Large intestine (tissue), 12 donors: ENCODE results near the gene HS6ST1. TPM values are rescaled to one million over a fixed set of nuclear protein-coding genes. Genes with fewer than 3 reads are reported as not detected.
A peak's percentile ranks its signal among the peaks of the same experiment; 100 is the strongest.

ENCODE experiments used
- DNase-seq, 2 donors: peaks; one replicate each; pipeline versions ENCODE4 v3.0.0 to v3.0.0-alpha.2; 2013
- H3K27ac ChIP-seq: one replicate; pipeline ENCODE4 v1.5.1; 2013; ENCODE audit warnings: low read length
- H3K27me3 ChIP-seq: 2 replicates; pipeline ENCODE4 v1.6.1; 2013; ENCODE audit warnings: low read length; ENCODE audit not compliant: control insufficient read depth, insufficient read depth
- H3K36me3 ChIP-seq: 2 replicates; pipeline ENCODE4 v1.6.1; 2013; ENCODE audit warnings: low read length; ENCODE audit not compliant: control insufficient read depth, insufficient read depth
- H3K4me1 ChIP-seq: one replicate; pipeline ENCODE4 v1.6.1; 2013; ENCODE audit warnings: low read length; ENCODE audit not compliant: control insufficient read depth, insufficient read depth
- H3K4me3 ChIP-seq: one replicate; pipeline ENCODE4 v1.5.1; 2013; ENCODE audit warnings: low read length
- H3K9me3 ChIP-seq: one replicate; pipeline ENCODE4 v1.6.1; 2013; ENCODE audit warnings: mild to moderate bottlenecking, low read depth, low read length, moderate library complexity; ENCODE audit not compliant: control insufficient read depth
- WGBS: methylation state at CpG from one replicate; pipeline ENCODE4 v1.1.5; 2013; ENCODE audit warnings: low lambda C conversion rate; ENCODE audit not compliant: insufficient coverage; 5-methylcytosine and 5-hydroxymethylcytosine counted together
- long read RNA-seq, 11 donors: transcript quantifications; one replicate each; lab custom pipeline, GENCODE V29; 2026
- polyA plus RNA-seq: library from polyadenylated mRNA; unstranded; fragments of 120-200 nt; gene quantifications from one replicate; pipeline ENCODE4 v1.2.1, GENCODE V29; 2013

Gene HS6ST1, protein sequence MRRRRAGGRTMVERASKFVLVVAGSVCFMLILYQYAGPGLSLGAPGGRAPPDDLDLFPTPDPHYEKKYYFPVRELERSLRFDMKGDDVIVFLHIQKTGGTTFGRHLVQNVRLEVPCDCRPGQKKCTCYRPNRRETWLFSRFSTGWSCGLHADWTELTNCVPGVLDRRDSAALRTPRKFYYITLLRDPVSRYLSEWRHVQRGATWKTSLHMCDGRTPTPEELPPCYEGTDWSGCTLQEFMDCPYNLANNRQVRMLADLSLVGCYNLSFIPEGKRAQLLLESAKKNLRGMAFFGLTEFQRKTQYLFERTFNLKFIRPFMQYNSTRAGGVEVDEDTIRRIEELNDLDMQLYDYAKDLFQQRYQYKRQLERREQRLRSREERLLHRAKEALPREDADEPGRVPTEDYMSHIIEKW
- polyA plus RNA-seq = 22.4 TPM
- long read RNA-seq, donor 1, partial matches to known transcripts = 0 of 3 reads
- long read RNA-seq, donor 1, other reads (novel, unspliced or antisense) = 0 of 3 reads
- long read RNA-seq, donor 2, transcript HS6ST1-201 (2 exons, 3,932 nt) = major isoform, 6 of 6 reads
- long read RNA-seq, donor 2, partial matches to known transcripts = 0 of 6 reads
- long read RNA-seq, donor 2, other reads (novel, unspliced or antisense) = 0 of 6 reads
- long read RNA-seq, donor 3 = 0 reads
- long read RNA-seq, donor 4, partial matches to known transcripts = 0 of 2 reads
- long read RNA-seq, donor 4, other reads (novel, unspliced or antisense) = 0 of 2 reads
- long read RNA-seq, donor 5, transcript HS6ST1-201 (2 exons, 3,932 nt) = major isoform, 10 of 10 reads
- long read RNA-seq, donor 5, partial matches to known transcripts = 0 of 10 reads
- long read RNA-seq, donor 5, other reads (novel, unspliced or antisense) = 0 of 10 reads
- long read RNA-seq, donor 6, transcript HS6ST1-201 (2 exons, 3,932 nt) = major isoform, 9 of 9 reads
- long read RNA-seq, donor 6, partial matches to known transcripts = 0 of 9 reads
- long read RNA-seq, donor 6, other reads (novel, unspliced or antisense) = 0 of 9 reads
- long read RNA-seq, donor 7, partial matches to known transcripts = 0 of 2 reads
- long read RNA-seq, donor 7, other reads (novel, unspliced or antisense) = 0 of 2 reads
- long read RNA-seq, donor 8, transcript HS6ST1-201 (2 exons, 3,932 nt) = major isoform, 8 of 8 reads
- long read RNA-seq, donor 8, partial matches to known transcripts = 0 of 8 reads
- long read RNA-seq, donor 8, other reads (novel, unspliced or antisense) = 0 of 8 reads
- long read RNA-seq, donor 9, partial matches to known transcripts = 0 of 3 reads
- long read RNA-seq, donor 9, other reads (novel, unspliced or antisense) = 0 of 3 reads
- long read RNA-seq, donor 10, partial matches to known transcripts = 0 of 1 reads
- long read RNA-seq, donor 10, other reads (novel, unspliced or antisense) = 0 of 1 reads
- long read RNA-seq, donor 11, partial matches to known transcripts = 0 of 4 reads
- long read RNA-seq, donor 11, other reads (novel, unspliced or antisense) = 0 of 4 reads

- Histone ChIP-seq H3K9me3 (no peaks in the 10 kb centered on the region), H3K36me3 (peaks cover 9% of the 10 kb centered on the region), H3K27ac (no peak within 1 kb of the TSS), H3K4me1 (peaks cover 10% of the 10 kb centered on the region), H3K27me3 (peaks cover 3% of the 10 kb centered on the region), H3K4me3 (peak within 1 kb of the TSS; percentile 74)
- no CpG with 5 or more reads among the region's 84 CpGs for WGBS
- DNase-seq = peak; percentile 76 to 91
These were observed at the start of gene HS6ST1 for GRCh38 chr2:128318776-128319464. Gene HS6ST1 (minus strand): TSS chr2:128318868. CDS start chr2:128318563, 305 bp downstream.

GRCh38 chr2:128367601-128368359 is 49.1 kb upstream of the HS6ST1 start:
- no peak overlapping the region for H3K4me3 ChIP-seq
- no peaks in the 10 kb centered on the region for H3K4me1 ChIP-seq
- H3K9me3 ChIP-seq = no peaks in the 10 kb centered on the region
- no peak overlapping the region for H3K27ac ChIP-seq
- WGBS = no CpG with 5 or more reads among the region's 23 CpGs
- DNase-seq = no peak
- no peaks in the 10 kb centered on the region for H3K36me3 ChIP-seq
- H3K27me3 ChIP-seq = no peaks in the 10 kb centered on the region

DNA sequence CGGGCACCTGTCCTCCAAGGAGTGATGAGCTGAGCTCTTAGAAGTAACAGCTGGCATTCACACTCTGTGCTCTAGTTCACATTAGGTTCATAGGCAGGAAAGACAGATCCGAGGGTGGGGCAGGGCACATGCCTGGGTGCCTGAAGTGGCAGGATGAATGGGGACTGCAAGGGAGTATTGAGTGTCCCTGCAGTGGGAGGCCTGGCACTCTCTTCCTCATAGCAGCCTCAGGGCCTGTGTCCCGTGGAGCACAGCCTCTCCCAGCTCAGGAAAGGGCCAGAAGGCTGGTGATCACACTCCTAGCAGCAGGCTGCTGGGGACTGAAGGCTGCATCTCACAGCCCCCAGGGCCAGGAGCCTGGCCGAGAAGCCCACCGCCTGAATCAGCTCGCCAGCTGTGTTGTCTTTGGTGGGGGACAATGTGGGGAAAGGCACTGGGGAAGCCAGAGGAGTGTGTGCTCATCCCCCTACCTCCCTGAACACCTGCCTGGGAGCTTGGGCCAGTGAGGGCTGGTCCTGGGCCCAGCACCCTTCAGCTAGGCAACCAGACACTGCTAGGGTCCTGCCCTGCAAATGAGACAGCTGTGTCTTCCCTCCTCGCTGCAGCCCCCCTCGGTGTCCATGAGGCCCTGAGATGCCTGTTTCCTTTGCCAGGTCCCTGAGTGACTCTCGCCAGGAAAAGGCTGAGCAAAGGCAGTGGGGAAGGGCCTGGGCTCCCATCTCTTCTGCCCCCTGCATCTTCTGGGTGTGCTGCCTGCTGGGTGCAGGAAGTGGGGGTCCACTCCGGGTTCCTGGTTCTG is 48.2 kb upstream of the HS6ST1 start:
- Histone ChIP-seq H3K4me1 (peaks cover 5% of the 10 kb centered on the region), H3K27me3 (no peaks in the 10 kb centered on the region), H3K9me3 (no peaks in the 10 kb centered on the region), H3K27ac (no peak overlapping the region), H3K4me3 (no peak overlapping the region), H3K36me3 (no peaks in the 10 kb centered on the region)
- no peak for DNase-seq
- WGBS = no CpG with 5 or more reads among the region's 10 CpGs

- no peak for DNase-seq
- H3K4me3 ChIP-seq = no peak overlapping the region
- H3K36me3 ChIP-seq = no peaks in the 10 kb centered on the region
- no peak overlapping the region for H3K27ac ChIP-seq
- H3K4me1 ChIP-seq = peaks cover 5% of the 10 kb centered on the region
- H3K27me3 ChIP-seq = no peaks in the 10 kb centered on the region
- no CpG with 5 or more reads among the region's 12 CpGs for WGBS
- no peaks in the 10 kb centered on the region for H3K9me3 ChIP-seq
These were observed 46.7 kb upstream of the HS6ST1 start for GRCh38 chr2:128365217-128365905.

DNA sequence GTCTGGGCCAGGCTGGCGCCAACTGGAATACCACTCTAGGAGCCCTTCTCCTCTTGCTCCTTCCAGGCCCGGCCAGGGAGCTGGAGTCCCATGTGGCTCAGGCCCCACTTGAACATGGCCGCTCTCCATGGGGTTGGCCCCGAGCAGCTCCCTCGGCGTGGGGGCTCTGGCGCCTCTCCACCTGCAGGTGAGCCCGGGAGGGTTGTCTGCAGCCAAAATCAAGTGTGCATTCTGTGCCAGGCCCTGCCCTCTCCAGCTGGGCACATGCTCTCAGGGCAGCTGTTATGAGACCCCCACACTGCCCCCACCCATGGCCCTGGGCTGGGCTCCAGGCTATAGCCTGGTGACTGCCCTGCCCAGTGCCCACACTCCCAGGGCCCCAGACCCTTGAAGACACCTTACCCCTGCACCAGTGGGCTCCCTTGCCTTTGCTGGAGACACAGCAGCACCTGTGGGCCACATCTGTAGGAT is 45.8 kb upstream of the HS6ST1 start:
- Histone ChIP-seq H3K36me3 (no peaks in the 10 kb centered on the region), H3K27me3 (no peaks in the 10 kb centered on the region), H3K9me3 (peaks cover 2% of the 10 kb centered on the region), H3K4me3 (no peak overlapping the region), H3K27ac (no peak overlapping the region), H3K4me1 (peaks cover 5% of the 10 kb centered on the region)
- DNase-seq = no peak
- WGBS = no CpG with 5 or more reads among the region's 8 CpGs

DNA sequence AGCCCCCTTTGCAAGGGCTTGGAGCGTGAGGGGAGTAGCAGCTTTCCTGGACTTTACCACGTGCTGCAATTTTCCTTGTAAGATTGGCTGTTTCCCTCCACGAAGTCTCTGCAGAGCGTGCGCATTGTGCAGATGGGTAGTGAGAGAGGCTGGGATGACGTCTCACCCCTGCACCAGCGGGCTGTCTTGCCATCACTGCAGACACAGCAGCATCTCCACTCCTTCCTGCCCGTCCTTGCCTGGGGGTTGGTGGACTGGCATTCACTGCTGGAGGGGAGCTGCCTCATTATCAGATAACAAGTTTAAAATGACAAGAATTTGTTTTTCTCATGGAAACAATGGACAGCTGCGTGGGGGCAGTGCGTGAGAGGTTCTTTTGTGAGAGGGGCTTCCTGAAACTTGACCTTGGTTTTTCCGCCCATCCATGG is 45.3 kb upstream of the HS6ST1 start:
- DNase-seq = no peak
- peaks cover 2% of the 10 kb centered on the region for H3K9me3 ChIP-seq
- H3K36me3 ChIP-seq = no peaks in the 10 kb centered on the region
- no peak overlapping the region for H3K4me3 ChIP-seq
- no peaks in the 10 kb centered on the region for H3K27me3 ChIP-seq
- H3K4me1 ChIP-seq = peaks cover 5% of the 10 kb centered on the region
- no CpG with 5 or more reads among the region's 11 CpGs for WGBS
- H3K27ac ChIP-seq = no peak overlapping the region

DNA sequence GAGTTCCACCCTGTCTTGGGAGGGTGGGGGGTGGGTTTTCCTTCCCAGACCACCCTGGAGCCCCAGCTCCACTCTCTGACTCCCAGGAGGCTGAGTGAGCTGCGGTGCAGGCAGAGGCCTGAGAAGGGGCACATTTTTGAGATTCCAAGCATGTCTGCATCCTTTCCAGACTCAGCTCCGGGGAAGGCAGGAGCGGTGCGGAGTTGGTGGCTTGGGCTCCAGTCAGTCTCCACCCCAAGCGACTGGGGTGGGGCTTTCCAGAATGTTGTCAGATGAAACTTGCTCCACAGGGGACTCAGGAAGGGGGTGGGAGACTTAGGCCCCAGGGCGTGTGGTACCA is 44.2 kb upstream of the HS6ST1 start:
- WGBS = no CpG with 5 or more reads among the region's 6 CpGs
- DNase-seq = peak in 1 of 2 donors; percentile 37
- H3K4me1 ChIP-seq = peaks cover 5% of the 10 kb centered on the region
- H3K4me3 ChIP-seq = no peak overlapping the region
- H3K27ac ChIP-seq = no peak overlapping the region
- no peaks in the 10 kb centered on the region for H3K27me3 ChIP-seq
- peaks cover 2% of the 10 kb centered on the region for H3K9me3 ChIP-seq
- no peaks in the 10 kb centered on the region for H3K36me3 ChIP-seq

DNA sequence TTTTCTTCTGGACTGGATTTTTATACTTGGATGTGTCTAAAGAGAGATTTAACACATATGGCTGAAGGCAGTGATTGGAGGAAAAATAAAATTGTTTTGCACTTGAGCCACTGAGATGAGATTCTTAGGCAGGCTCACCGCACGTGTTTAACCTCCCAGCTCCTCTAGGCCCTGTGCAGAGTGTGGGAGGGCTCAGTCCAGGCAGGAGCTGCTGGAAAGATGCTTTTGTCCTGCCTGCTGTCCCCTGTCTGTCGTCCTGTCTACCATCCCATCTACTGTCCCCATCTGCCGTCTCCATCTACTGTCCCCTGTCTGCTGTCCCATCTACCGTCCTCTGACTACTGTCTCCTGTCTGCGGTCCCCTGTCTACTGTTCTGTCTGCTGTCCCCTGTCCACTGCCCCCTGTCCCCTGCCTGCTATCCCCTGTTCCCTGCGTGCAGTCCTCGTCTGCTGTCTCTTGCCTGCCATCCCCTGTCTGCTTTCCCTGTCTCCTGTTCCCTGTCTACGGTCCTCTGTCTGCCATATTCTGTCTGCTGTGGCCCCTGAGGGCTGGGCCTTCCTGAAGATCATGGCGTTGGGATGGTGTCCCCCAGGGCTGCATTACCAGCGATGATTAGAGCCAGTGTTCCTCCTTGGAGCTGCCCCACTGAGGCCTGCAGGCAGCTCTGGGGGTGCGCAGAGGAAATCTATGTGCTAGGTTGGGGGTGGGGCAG is 43.7 kb upstream of the HS6ST1 start:
- Histone ChIP-seq H3K4me3 (no peak overlapping the region), H3K4me1 (peaks cover 5% of the 10 kb centered on the region), H3K27me3 (no peaks in the 10 kb centered on the region), H3K36me3 (no peaks in the 10 kb centered on the region), H3K9me3 (peaks cover 2% of the 10 kb centered on the region), H3K27ac (peak overlapping the region; percentile 53)
- 63% methylated on average over 2 of the region's 12 CpGs for WGBS
- no peak for DNase-seq
